ENCODE results near the gene MCOLN1. TPM values are rescaled to one million over a fixed set of nuclear protein-coding genes. Genes with fewer than 3 reads are reported as not detected.

Gene MCOLN1
- polyA plus RNA-seq, 1 of the 3 experiments (the other 2 are of a cell fraction): 28.4 TPM

GRCh38 chr19:7483720-7484201 lies 38.7 kb upstream of the MCOLN1 start (continued):
- no peak for TF ChIP-seq PBX3 (IDR thresholded peaks at IDR 0.05)
- TF ChIP-seq, protein P1, sequence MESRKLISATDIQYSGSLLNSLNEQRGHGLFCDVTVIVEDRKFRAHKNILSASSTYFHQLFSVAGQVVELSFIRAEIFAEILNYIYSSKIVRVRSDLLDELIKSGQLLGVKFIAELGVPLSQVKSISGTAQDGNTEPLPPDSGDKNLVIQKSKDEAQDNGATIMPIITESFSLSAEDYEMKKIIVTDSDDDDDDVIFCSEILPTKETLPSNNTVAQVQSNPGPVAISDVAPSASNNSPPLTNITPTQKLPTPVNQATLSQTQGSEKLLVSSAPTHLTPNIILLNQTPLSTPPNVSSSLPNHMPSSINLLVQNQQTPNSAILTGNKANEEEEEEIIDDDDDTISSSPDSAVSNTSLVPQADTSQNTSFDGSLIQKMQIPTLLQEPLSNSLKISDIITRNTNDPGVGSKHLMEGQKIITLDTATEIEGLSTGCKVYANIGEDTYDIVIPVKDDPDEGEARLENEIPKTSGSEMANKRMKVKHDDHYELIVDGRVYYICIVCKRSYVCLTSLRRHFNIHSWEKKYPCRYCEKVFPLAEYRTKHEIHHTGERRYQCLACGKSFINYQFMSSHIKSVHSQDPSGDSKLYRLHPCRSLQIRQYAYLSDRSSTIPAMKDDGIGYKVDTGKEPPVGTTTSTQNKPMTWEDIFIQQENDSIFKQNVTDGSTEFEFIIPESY (IDR thresholded peaks at IDR 0.05; ENCODE audit: borderline replicate concordance, low read depth): no peak
- TF ChIP-seq POLR2AphosphoS5 (IDR thresholded peaks at IDR 0.05; ENCODE audit: low read depth, low read length): no peak
- no peak for TF ChIP-seq TEAD4 (IDR thresholded peaks at IDR 0.05; ENCODE audit: borderline replicate concordance, insufficient read depth)
- no peak for TF ChIP-seq JUND (IDR thresholded peaks at IDR 0.05)
- TF ChIP-seq EP300 (IDR thresholded peaks at IDR 0.05; ENCODE audit: borderline replicate concordance in 1 of 2, low read depth in 1 of 2, low read length in 1 of 2): peak in 1 of 2 experiments; percentile 15; a peak in 1 of 4 replicates

GRCh38 chr19:7486923-7487322 lies 35.5 kb upstream of the MCOLN1 start:
- Histone ChIP-seq H3K9ac (no peak overlapping the region), H3K9me2 (no peaks in the 10 kb centered on the region), H3K79me2 (ENCODE audit: insufficient read depth) (no peaks in the 10 kb centered on the region), H4K20me1 (ENCODE audit: insufficient read depth) (no peaks in the 10 kb centered on the region), H3K4me3 (ENCODE audit: low read depth in 2 of 2, low read length in 1 of 2) (no peak overlapping the region), H3K27ac (ENCODE audit: low read depth in 2 of 2, low read length in 1 of 2) (no peak overlapping the region), H3K27me3 (ENCODE audit: insufficient read depth) (no peaks in the 10 kb centered on the region), H3K9me3 (no peaks in the 10 kb centered on the region), H3F3A (replicated peaks; ENCODE audit: insufficient read depth) (no peaks in the 10 kb centered on the region), H3K4me2 (no peak overlapping the region), H3K4me1 (ENCODE audit: control insufficient read depth in 1 of 2, insufficient read depth in 2 of 2, low read depth in 1 of 2, low read length in 1 of 2) (peaks cover 4 to 29% of the 10 kb centered on the region in 2 experiments; a peak in 2 of 4 replicates), H2AFZ (ENCODE audit: low read depth) (no peak overlapping the region), H3K36me3 (replicated peaks in 1 of 2; ENCODE audit: control insufficient read depth in 1 of 2, insufficient read depth in 2 of 2, low read length in 1 of 2) (no peaks in the 10 kb centered on the region)
- CTCF ChIA-PET: interaction anchor here (1.5 kb wide), 1 partner anchor 10 kb away, joined by 4 read pairs; a partner anchor contains a TSS
- POLR2A ChIA-PET: no interaction called here
- WGBS (ENCODE audit: low lambda C conversion rate): 85% methylated on average over 2 of the region's 2 CpGs
- no peak for TF ChIP-seq FOXM1 (IDR thresholded peaks at IDR 0.05; ENCODE audit: low read depth)
- no peak for TF ChIP-seq USF2 (IDR thresholded peaks at IDR 0.05; ENCODE audit: borderline replicate concordance, low read depth, low read length)
- TF ChIP-seq CHD2 (IDR thresholded peaks at IDR 0.05; ENCODE audit: low read length, partially characterized antibody): no peak
- no peak for TF ChIP-seq JUND (IDR thresholded peaks at IDR 0.05)
- TF ChIP-seq RAD21 (IDR thresholded peaks at IDR 0.05; ENCODE audit: low read length): no peak
- no peak for TF ChIP-seq RCOR1 (IDR thresholded peaks at IDR 0.05; ENCODE audit: low read length)
- TF ChIP-seq ELF1 (IDR thresholded peaks at IDR 0.05): no peak
- TF ChIP-seq, protein P2, sequence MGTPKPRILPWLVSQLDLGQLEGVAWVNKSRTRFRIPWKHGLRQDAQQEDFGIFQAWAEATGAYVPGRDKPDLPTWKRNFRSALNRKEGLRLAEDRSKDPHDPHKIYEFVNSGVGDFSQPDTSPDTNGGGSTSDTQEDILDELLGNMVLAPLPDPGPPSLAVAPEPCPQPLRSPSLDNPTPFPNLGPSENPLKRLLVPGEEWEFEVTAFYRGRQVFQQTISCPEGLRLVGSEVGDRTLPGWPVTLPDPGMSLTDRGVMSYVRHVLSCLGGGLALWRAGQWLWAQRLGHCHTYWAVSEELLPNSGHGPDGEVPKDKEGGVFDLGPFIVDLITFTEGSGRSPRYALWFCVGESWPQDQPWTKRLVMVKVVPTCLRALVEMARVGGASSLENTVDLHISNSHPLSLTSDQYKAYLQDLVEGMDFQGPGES (IDR thresholded peaks at IDR 0.05; ENCODE audit: low read depth, low read length): no peak
- TF ChIP-seq MXI1 (IDR thresholded peaks at IDR 0.05; ENCODE audit: low read depth, low read length): no peak
- TF ChIP-seq, protein P3, sequence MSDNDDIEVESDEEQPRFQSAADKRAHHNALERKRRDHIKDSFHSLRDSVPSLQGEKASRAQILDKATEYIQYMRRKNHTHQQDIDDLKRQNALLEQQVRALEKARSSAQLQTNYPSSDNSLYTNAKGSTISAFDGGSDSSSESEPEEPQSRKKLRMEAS (IDR thresholded peaks at IDR 0.05; ENCODE audit: low read depth): no peak
- TF ChIP-seq, protein P4, sequence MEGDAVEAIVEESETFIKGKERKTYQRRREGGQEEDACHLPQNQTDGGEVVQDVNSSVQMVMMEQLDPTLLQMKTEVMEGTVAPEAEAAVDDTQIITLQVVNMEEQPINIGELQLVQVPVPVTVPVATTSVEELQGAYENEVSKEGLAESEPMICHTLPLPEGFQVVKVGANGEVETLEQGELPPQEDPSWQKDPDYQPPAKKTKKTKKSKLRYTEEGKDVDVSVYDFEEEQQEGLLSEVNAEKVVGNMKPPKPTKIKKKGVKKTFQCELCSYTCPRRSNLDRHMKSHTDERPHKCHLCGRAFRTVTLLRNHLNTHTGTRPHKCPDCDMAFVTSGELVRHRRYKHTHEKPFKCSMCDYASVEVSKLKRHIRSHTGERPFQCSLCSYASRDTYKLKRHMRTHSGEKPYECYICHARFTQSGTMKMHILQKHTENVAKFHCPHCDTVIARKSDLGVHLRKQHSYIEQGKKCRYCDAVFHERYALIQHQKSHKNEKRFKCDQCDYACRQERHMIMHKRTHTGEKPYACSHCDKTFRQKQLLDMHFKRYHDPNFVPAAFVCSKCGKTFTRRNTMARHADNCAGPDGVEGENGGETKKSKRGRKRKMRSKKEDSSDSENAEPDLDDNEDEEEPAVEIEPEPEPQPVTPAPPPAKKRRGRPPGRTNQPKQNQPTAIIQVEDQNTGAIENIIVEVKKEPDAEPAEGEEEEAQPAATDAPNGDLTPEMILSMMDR (IDR thresholded peaks at IDR 0.05): no peak
- no peak for TF ChIP-seq EP300 (IDR thresholded peaks at IDR 0.05; ENCODE audit: borderline replicate concordance in 1 of 2, low read depth in 1 of 2, low read length in 1 of 2)
- no peak for TF ChIP-seq GABPA (IDR thresholded peaks at IDR 0.05; ENCODE audit: low read depth)
- no peak for TF ChIP-seq FOSL2 (IDR thresholded peaks at IDR 0.05; ENCODE audit: borderline replicate concordance, low read depth)
- TF ChIP-seq, protein P5, sequence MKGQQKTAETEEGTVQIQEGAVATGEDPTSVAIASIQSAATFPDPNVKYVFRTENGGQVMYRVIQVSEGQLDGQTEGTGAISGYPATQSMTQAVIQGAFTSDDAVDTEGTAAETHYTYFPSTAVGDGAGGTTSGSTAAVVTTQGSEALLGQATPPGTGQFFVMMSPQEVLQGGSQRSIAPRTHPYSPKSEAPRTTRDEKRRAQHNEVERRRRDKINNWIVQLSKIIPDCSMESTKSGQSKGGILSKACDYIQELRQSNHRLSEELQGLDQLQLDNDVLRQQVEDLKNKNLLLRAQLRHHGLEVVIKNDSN (IDR thresholded peaks at IDR 0.05; ENCODE audit: borderline replicate concordance, low read depth): no peak
- TF ChIP-seq NRF1 (IDR thresholded peaks at IDR 0.05; ENCODE audit: low read depth, low read length): no peak
- TF ChIP-seq YY1 (IDR thresholded peaks at IDR 0.05; ENCODE audit: low read depth): no peak
- no peak for TF ChIP-seq TAF1 (IDR thresholded peaks at IDR 0.05; ENCODE audit: borderline replicate concordance, low read depth, low read length)
- DNase-seq: no peak

Data from SK-N-SH (cell line).